Activated T-cell treated with anti-CD3 and anti-CD28 coated beads, Interleukin-2, amount 50 U/mL, for 24 hours (primary cell): ENCODE measurements around the gene PI4K2A.
A peak's percentile ranks its signal among the peaks of the same experiment; 100 is the strongest.

Source experiments
- DNase-seq: peaks from one replicate; pipeline ENCODE4 v3.0.0-alpha.2; 2020
- H3K27ac Mint-ChIP-seq: 2 replicates; pipeline ENCODE4 v1.8.0; 2020; ENCODE audit warnings: mild to moderate bottlenecking, mixed read lengths
- H3K27me3 Mint-ChIP-seq: 2 replicates; pipeline ENCODE4 v1.8.0; 2020; ENCODE audit warnings: mixed read lengths
- H3K36me3 Mint-ChIP-seq: 2 replicates; pipeline ENCODE4 v1.8.0; 2020; ENCODE audit warnings: low read depth, mixed read lengths
- H3K4me1 Mint-ChIP-seq: 2 replicates; pipeline ENCODE4 v1.8.0; 2020; ENCODE audit warnings: low read depth, mixed read lengths
- H3K4me3 Mint-ChIP-seq: 2 replicates; pipeline ENCODE4 v1.8.0; 2020; ENCODE audit warnings: mild to moderate bottlenecking, moderate library complexity, mixed read lengths
- H3K9me3 Mint-ChIP-seq: 2 replicates; pipeline ENCODE4 v1.8.0; 2020; ENCODE audit warnings: mixed read lengths

The PI4K2A gene

DNA sequence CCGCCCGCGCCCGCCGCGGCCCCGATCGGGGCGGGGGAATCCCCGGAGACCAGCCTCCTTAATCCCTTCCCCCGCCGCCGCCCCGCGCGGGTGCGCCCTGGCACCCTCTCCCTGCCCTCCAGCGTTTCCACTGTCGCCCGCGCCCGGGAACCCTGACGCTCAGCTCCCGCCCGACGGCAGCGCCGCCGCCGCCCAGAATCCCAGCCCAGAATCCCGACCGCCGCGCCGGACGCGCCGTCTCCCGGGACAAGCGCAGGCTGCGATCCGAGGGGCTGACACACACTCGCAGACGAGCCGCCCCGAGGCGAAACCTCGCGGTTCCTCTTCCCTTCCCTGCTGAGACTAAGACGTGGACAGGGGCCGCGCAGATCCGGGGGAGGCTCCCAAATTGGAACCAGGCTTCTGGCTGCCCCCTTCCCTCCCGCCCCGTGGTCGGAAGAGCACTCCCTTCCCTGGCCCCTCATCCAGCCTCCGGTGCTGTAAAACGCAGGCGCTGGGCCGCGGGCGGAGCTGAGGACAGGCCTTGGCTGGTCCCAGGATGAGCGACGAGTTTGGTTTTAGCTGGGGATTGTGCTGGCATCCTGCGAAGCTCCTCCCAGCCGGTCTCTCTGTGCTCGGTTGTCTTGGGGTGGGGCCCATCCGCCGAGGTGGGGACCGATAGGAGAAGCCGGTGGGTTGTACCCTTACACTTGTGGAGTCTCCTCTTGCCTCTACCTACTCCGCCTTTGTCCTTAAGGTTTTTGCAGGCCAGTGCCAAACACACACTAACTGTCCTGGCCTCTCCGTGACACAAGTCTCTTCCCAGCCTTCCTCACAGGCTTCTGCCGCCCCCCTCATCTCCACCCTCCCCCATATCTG lies 74.2 kb downstream of the PI4K2A start:
- Mint-ChIP-seq H3K27me3 (peaks cover 28% of the 10 kb centered on the region), H3K9me3 (no peaks in the 10 kb centered on the region), H3K27ac (peak overlapping the region; percentile 26), H3K36me3 (peaks cover 2% of the 10 kb centered on the region), H3K4me1 (peaks cover 14% of the 10 kb centered on the region), H3K4me3 (peak overlapping the region; percentile 92)
- DNase-seq: no peak

DNA sequence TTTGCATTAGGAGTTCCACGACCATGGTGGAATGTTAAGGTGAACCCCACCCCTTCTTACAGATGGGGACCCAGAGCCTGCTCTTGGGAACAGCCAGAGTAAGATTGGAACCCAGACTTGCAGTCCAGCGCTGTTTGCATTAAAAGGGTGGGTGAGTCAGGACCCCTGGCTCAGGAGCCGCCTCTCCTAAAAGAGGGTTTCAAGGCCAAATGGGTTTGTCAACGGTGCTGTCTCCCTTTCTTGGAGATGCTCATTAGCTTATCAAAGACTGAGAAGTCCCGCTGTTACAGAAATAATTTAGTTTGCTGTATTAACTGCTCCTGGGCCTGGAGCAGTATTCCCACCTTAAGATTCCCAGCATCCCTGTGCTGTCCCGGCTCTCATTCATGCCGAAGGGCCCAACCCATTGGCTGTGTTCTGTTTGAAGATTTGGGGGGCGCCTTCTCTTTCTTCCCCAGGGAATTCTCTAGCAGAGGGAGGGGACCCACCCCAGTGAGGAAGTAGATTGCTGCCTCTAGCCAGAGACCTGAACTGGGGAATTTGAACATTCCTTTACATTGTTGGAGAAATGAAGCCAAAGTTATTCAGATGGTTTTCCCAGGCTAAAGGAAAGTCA lies 74.9 kb downstream of the PI4K2A start:
- H3K4me3 Mint-ChIP-seq: peak overlapping the region; percentile 92
- H3K4me1 Mint-ChIP-seq: peaks cover 14% of the 10 kb centered on the region
- peak overlapping the region; percentile 18 for H3K27ac Mint-ChIP-seq
- H3K27me3 Mint-ChIP-seq: peaks cover 24% of the 10 kb centered on the region
- DNase-seq: no peak
- H3K9me3 Mint-ChIP-seq: no peaks in the 10 kb centered on the region
- H3K36me3 Mint-ChIP-seq: peaks cover 2% of the 10 kb centered on the region

GRCh38 chr10:97717627-97718026 lies 77.2 kb downstream of the PI4K2A start:
- Mint-ChIP-seq H3K27ac (no peak overlapping the region), H3K4me1 (peaks cover 14% of the 10 kb centered on the region), H3K4me3 (no peak overlapping the region), H3K9me3 (no peaks in the 10 kb centered on the region), H3K36me3 (peaks cover 2% of the 10 kb centered on the region), H3K27me3 (peaks cover 16% of the 10 kb centered on the region)
- no peak for DNase-seq

DNA sequence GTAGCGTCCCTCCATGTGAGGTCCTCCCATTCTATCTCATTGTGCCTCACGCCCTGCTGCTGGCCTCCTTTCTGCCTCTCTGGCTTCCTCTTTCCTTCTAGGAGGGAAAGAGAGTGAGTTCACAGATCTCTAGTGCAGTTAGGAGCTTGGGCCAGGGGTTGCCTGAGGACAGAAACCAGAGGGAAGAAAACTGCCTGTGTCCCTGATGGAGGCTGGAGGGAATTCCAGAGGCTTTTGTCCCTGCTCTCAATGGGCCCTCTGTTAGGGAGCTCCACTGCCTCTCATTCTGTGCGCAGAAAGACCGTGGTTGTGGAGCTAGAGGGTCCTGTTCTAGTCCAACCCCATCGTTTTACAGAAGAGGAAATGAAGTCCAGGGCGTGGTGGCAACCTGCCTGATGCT lies 77.7 kb downstream of the PI4K2A start:
- Mint-ChIP-seq H3K9me3 (no peaks in the 10 kb centered on the region), H3K4me3 (no peak overlapping the region), H3K27ac (no peak overlapping the region), H3K27me3 (peaks cover 11% of the 10 kb centered on the region), H3K4me1 (peaks cover 10% of the 10 kb centered on the region), H3K36me3 (peaks cover 2% of the 10 kb centered on the region)
- no peak for DNase-seq

DNA sequence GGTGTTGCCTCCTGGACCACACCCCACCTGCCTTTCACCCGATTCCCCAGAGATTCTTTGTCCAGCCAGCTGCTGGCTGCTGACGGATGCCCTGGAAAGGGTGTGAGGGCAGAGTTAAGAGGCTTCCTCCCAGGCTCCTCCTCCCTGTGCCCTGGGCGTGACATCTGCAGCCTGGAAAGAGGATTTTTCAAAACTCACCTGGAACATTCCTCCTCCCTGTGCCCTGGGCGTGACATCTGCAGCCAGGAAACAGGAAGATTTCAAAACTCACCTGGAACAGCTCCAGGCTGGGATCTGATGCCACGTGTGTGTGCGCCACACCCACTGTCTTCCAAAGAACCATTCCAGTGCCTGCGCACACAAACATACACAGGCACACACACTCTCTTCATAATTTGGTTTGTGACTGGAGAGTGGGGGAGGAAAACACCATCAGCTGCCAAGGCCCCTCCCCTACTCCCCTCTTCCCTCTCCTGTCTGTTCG lies 78.2 kb downstream of the PI4K2A start:
- no peak for DNase-seq
- H3K27me3 Mint-ChIP-seq: peaks cover 11% of the 10 kb centered on the region
- no peak overlapping the region for H3K4me3 Mint-ChIP-seq
- H3K4me1 Mint-ChIP-seq: peaks cover 10% of the 10 kb centered on the region
- H3K36me3 Mint-ChIP-seq: peaks cover 2% of the 10 kb centered on the region
- H3K27ac Mint-ChIP-seq: no peak overlapping the region
- H3K9me3 Mint-ChIP-seq: no peaks in the 10 kb centered on the region

- Mint-ChIP-seq H3K27ac (no peak overlapping the region), H3K9me3 (no peaks in the 10 kb centered on the region), H3K27me3 (peaks cover 8% of the 10 kb centered on the region), H3K36me3 (no peaks in the 10 kb centered on the region), H3K4me3 (no peak overlapping the region), H3K4me1 (peaks cover 4% of the 10 kb centered on the region)
- no peak for DNase-seq
Measured at GRCh38 chr10:97719602-97720001, 79.1 kb downstream of the PI4K2A start.

DNA sequence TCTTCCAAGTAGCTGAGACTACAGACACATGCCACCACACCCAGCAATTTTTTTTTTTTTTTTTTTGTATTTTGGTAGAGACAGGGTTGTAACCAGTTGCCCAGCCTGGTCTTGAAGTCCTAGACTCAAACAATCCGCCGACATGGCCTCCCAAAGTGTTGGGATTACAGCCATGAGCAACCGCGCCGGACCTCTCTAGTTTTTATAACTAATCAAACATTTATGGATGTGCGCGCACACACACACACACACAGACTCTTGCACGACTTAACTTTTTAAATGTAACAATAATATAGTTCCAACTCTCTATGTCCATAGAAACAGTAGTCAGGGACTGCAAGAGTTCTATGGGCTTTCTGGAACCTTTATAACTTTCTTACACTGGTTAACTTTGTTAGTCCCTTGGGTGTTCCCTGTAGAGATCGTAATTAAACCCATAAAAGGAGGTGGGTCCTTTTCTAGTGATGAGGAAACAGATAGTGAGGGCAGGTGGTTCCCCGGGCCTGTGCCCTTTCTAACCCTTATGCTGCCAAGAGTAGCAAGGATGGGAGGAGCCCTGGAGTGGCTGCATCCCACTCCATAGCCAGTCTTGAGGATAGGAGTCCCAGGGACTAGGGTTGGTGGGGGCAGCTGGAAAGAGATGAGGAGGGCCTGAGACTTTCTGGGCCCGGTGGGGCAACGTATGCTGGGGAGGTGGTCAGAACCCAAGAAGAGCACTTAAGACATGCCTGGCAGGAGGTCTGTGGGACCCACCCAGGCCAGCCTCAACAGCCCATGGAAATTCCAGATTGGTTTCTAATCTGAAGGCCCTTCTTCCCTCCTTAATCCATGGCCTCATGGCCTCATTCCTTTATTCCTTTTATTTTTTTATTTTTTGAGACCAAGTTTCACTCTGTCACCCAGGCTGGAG lies 81.7 kb downstream of the PI4K2A start:
- Mint-ChIP-seq H3K9me3 (no peaks in the 10 kb centered on the region), H3K36me3 (no peaks in the 10 kb centered on the region), H3K4me1 (peaks cover 5% of the 10 kb centered on the region), H3K27me3 (peaks cover 3% of the 10 kb centered on the region), H3K4me3 (no peak overlapping the region), H3K27ac (no peak overlapping the region)
- DNase-seq: no peak

DNA sequence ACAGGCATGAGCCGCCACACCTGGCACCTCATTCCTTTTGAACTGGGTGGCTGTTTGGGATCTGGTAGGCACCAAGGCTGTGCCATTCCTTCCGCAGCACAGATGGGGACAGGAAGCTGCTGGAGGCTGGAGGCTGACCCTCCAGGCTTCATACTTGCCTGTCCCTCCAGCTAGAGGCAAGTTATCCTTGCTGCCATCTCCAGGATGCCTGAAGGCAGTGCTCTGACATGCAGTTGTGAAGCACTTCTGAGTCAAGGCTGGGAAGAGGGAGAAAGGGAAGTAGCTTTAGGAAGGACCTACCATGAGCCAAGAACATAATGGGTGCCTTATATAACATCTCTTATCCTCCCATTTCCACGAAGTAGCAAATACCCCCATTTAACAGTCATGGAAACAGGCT lies 82.5 kb downstream of the PI4K2A start:
- Mint-ChIP-seq H3K36me3 (no peaks in the 10 kb centered on the region), H3K4me1 (peaks cover 5% of the 10 kb centered on the region)

GRCh38 chr10:97724341-97724941 lies 84.0 kb downstream of the PI4K2A start:
- Mint-ChIP-seq H3K9me3 (no peaks in the 10 kb centered on the region), H3K27me3 (peaks cover 7% of the 10 kb centered on the region), H3K4me3 (no peak overlapping the region), H3K4me1 (peaks cover 5% of the 10 kb centered on the region), H3K36me3 (no peaks in the 10 kb centered on the region), H3K27ac (no peak overlapping the region)
- DNase-seq: no peak

More for the DNA sequence above, 82.5 kb downstream of the PI4K2A start:
- H3K9me3 Mint-ChIP-seq: no peaks in the 10 kb centered on the region
- H3K27me3 Mint-ChIP-seq: peaks cover 3% of the 10 kb centered on the region
- no peak overlapping the region for H3K4me3 Mint-ChIP-seq
- no peak overlapping the region for H3K27ac Mint-ChIP-seq
- DNase-seq: no peak
